Epithelial cell of prostate (primary cell): ENCODE data around the gene VGLL4.
"Not testable (repeated sequence)": the region's sequence is repeated elsewhere in the genome, so short reads cannot be mapped to it uniquely, and the experiment has no call there.

Experiments
- DNase-seq: peaks from one replicate; pipeline ENCODE4 v3.0.0-alpha.2; 2011; ENCODE audit warnings: low read depth, low spot score
- H3K27ac ChIP-seq: fragments of 450-650 bp; 2 replicates; pipeline ENCODE4 v1.5.1; 2017; ENCODE audit warnings: mild to moderate bottlenecking

The VGLL4 gene

GRCh38 chr3:11541321-11542303, 102.1 kb downstream of the VGLL4 start:
- DNase-seq, result no peak
- no peak overlapping the region for H3K27ac ChIP-seq

GRCh38 chr3:11539677-11540076, 104.0 kb downstream of the VGLL4 start:
- DNase-seq, result no peak
- H3K27ac ChIP-seq, result no peak overlapping the region

GRCh38 chr3:11539218-11539617, 104.5 kb downstream of the VGLL4 start:
- no peak overlapping the region for H3K27ac ChIP-seq
- DNase-seq, result no peak

- H3K27ac ChIP-seq, result no peak overlapping the region
- no peak for DNase-seq
These were observed 105.1 kb downstream of the VGLL4 start for GRCh38 chr3:11538581-11538980.

- DNase-seq, result no peak
- H3K27ac ChIP-seq, result no peak overlapping the region
These were observed 106.6 kb downstream of the VGLL4 start for GRCh38 chr3:11536936-11537612.

GRCh38 chr3:11536132-11536935, 107.4 kb downstream of the VGLL4 start:
- DNase-seq, result no peak
- H3K27ac ChIP-seq, result no peak overlapping the region

GRCh38 chr3:11535243-11535960, 108.3 kb downstream of the VGLL4 start:
- H3K27ac ChIP-seq, result no peak overlapping the region
- no peak for DNase-seq

- no peak for DNase-seq
- no peak overlapping the region for H3K27ac ChIP-seq
These were observed 109.0 kb downstream of the VGLL4 start for GRCh38 chr3:11534793-11535101.

GRCh38 chr3:11534011-11534792, 109.5 kb downstream of the VGLL4 start:
- H3K27ac ChIP-seq, result no peak overlapping the region
- DNase-seq, result no peak

- DNase-seq, result no peak
- no peak overlapping the region for H3K27ac ChIP-seq
These were observed 110.8 kb downstream of the VGLL4 start for GRCh38 chr3:11532931-11533391.

- DNase-seq, result peak; percentile 99
- peak overlapping the region; percentile 66 for H3K27ac ChIP-seq
These were observed 113.5 kb downstream of the VGLL4 start for GRCh38 chr3:11530153-11530721.

- no peak for DNase-seq
- H3K27ac ChIP-seq, result peak overlapping the region; percentile 66
These were observed 114.4 kb downstream of the VGLL4 start for GRCh38 chr3:11529281-11529680.

- H3K27ac ChIP-seq, DNase-seq: not testable (repeated sequence)
These were observed 117.6 kb downstream of the VGLL4 start for GRCh38 chr3:11526121-11526520.

- DNase-seq, result no peak
- peak overlapping the region; percentile 76 for H3K27ac ChIP-seq
These were observed 120.1 kb downstream of the VGLL4 start for GRCh38 chr3:11523572-11524101.

GRCh38 chr3:11522953-11523571, 120.7 kb downstream of the VGLL4 start:
- DNase-seq, result no peak
- peak overlapping the region; percentile 76 for H3K27ac ChIP-seq

- no peak for DNase-seq
- peak overlapping the region; percentile 76 for H3K27ac ChIP-seq
These were observed 121.4 kb downstream of the VGLL4 start for GRCh38 chr3:11522398-11522715.

GRCh38 chr3:11521167-11521566, 122.5 kb downstream of the VGLL4 start:
- DNase-seq, result no peak
- no peak overlapping the region for H3K27ac ChIP-seq

- DNase-seq, result no peak
- no peak overlapping the region for H3K27ac ChIP-seq
These were observed 126.1 kb downstream of the VGLL4 start for GRCh38 chr3:11517601-11518000.
